ENCODE results near the gene CREB3L2. TPM values are rescaled to one million over a fixed set of nuclear protein-coding genes. Genes with fewer than 3 reads are reported as not detected.

CREB3L2 gene
- total and polyA plus RNA-seq, 4 donors = 7.4 to 89.1 (median 44.0) TPM

DNA sequence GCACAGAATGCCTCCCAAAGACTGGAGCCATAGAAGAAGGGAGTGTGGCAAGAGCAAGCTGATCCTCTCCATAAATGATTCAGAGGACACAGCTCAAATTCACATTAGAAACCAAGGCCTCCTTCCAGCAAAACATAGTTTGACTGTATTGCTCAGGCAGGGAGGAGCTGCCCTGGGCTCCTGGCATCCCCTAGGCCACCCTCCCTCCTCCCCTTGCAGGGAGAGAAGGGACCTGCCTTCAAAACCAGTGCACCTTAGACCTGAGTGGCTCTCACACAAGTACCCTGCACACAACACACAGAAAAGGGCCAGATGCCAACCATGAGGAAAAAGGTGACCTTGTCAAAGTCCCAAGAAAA lies 64.7 kb downstream of the CREB3L2 start:
- ATAC-seq (ENCODE audit: insufficient read depth, low FRiP score) (no peak), DNase-seq (no peak)
- TF ChIP-seq, protein P1, sequence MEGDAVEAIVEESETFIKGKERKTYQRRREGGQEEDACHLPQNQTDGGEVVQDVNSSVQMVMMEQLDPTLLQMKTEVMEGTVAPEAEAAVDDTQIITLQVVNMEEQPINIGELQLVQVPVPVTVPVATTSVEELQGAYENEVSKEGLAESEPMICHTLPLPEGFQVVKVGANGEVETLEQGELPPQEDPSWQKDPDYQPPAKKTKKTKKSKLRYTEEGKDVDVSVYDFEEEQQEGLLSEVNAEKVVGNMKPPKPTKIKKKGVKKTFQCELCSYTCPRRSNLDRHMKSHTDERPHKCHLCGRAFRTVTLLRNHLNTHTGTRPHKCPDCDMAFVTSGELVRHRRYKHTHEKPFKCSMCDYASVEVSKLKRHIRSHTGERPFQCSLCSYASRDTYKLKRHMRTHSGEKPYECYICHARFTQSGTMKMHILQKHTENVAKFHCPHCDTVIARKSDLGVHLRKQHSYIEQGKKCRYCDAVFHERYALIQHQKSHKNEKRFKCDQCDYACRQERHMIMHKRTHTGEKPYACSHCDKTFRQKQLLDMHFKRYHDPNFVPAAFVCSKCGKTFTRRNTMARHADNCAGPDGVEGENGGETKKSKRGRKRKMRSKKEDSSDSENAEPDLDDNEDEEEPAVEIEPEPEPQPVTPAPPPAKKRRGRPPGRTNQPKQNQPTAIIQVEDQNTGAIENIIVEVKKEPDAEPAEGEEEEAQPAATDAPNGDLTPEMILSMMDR (IDR thresholded peaks at IDR 0.05; ENCODE audit: control extremely low read depth, extremely low read depth) = no peak
- H3K4me3 ChIP-seq = no peak overlapping the region
- H3K27ac ChIP-seq (ENCODE audit: low read depth in 1 of 2, low read length in 1 of 2) = no peak overlapping the region
- H3K9me3 ChIP-seq (ENCODE audit: control insufficient read depth in 4 of 4, insufficient read depth in 3 of 4, low read length in 3 of 4) = no peaks in the 10 kb centered on the region
- no peaks in the 10 kb centered on the region for H3K27me3 ChIP-seq (ENCODE audit: control insufficient read depth in 3 of 3, insufficient read depth in 3 of 3, low read length in 2 of 3)
- peaks cover 0 to 46% (median 17%) of the 10 kb centered on the region in 5 donors for H3K4me1 ChIP-seq (ENCODE audit: control insufficient read depth in 5 of 5, insufficient read depth in 5 of 5, low read length in 5 of 5)
- H3K36me3 ChIP-seq (ENCODE audit: control insufficient read depth in 4 of 4, insufficient read depth in 4 of 4, low read length in 4 of 4) = no peaks in the 10 kb centered on the region
- H3K9ac ChIP-seq (ENCODE audit: insufficient read depth in 1 of 2, low read length in 2 of 2) = no peak overlapping the region

DNA sequence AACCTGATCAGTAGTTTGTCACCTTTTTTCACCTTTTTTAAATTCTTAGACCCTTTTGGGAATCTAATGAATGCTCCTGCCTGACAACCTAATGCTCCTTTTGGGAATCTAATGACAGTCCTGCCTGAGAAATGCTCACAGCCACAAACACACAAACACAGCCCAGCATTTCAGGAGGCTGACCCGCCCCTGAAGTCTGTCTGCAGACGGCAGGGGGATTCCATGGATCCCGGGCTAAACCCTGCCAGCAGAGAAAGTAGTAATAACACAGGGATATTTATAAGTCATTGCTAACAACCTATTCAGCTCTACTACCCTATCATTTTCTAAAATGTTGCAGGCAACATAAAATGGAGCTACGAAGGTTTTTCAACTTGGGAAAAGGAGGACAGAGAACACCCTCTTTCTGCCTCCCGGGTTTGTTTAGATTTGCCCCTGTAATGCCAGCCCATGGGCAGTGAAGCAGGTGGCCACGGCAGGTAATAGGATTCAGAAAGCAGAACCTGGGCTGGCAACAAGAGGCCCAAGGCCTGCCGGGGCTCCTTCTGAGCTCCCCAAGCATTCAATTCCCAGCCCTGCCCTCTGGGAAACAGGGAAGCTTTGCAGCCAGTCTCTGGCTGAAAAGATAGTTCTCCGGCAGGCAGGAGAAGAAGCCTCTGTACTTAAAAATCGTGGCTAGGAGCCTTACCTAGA lies 65.2 kb downstream of the CREB3L2 start:
- Histone ChIP-seq H3K9me3 (ENCODE audit: control insufficient read depth in 4 of 4, insufficient read depth in 3 of 4, low read length in 3 of 4) (no peaks in the 10 kb centered on the region), H3K4me3 (no peak overlapping the region), H3K27ac (ENCODE audit: low read depth in 1 of 2, low read length in 1 of 2) (no peak overlapping the region), H3K9ac (ENCODE audit: insufficient read depth in 1 of 2, low read length in 2 of 2) (no peak overlapping the region), H3K27me3 (ENCODE audit: control insufficient read depth in 3 of 3, insufficient read depth in 3 of 3, low read length in 2 of 3) (no peaks in the 10 kb centered on the region), H3K4me1 (ENCODE audit: control insufficient read depth in 5 of 5, insufficient read depth in 5 of 5, low read length in 5 of 5) (peaks cover 0 to 42% (median 17%) of the 10 kb centered on the region in 5 donors), H3K36me3 (ENCODE audit: control insufficient read depth in 4 of 4, insufficient read depth in 4 of 4, low read length in 4 of 4) (no peaks in the 10 kb centered on the region)
- WGBS, 2 donors = 70 to 79% methylated on average over 9 of the region's 9 CpGs
- DNase-seq = no peak
- TF ChIP-seq, protein P1 (IDR thresholded peaks at IDR 0.05; ENCODE audit: control extremely low read depth, extremely low read depth) = no peak
- no peak for ATAC-seq (ENCODE audit: insufficient read depth, low FRiP score)

DNA sequence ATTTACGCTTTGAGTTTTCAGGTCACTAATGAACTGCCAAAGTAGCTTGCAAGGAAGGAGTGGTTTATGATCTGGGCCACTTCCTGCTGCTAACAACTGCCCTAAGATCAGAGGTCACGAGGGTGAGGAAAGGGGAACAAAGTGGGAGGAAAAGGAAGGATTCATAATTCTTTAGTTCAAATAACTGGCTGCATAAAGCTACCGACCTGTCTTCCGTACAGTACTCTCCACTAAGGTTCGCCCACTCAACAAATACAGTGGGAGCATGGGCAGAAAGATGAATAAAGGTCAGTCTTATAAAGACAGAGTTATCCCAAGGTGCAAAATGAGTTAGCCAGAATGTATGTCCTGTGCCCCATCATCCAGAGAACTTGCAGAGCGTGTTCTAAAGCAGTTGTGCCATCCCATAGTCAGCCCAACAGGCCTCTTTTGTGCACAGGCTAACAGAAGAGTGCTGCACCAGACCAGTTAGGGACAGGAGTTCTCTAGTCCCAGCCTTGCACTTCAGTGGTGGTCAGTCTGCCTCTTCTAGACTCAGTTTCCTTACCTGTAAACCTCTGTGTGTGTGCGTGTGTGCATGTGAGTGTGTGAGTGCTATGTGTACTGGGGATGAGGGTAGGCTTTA lies 65.9 kb downstream of the CREB3L2 start:
- TF ChIP-seq, protein P1 (IDR thresholded peaks at IDR 0.05; ENCODE audit: control extremely low read depth, extremely low read depth) = no peak
- no peak overlapping the region for H3K4me3 ChIP-seq
- no peak overlapping the region for H3K27ac ChIP-seq (ENCODE audit: low read depth in 1 of 2, low read length in 1 of 2)
- WGBS, 2 donors = 32 to 54% methylated on average over 7 of the region's 7 CpGs
- ATAC-seq (ENCODE audit: insufficient read depth, low FRiP score) (no peak), DNase-seq (no peak)
- H3K4me1 ChIP-seq (ENCODE audit: control insufficient read depth in 5 of 5, insufficient read depth in 5 of 5, low read length in 5 of 5) = peaks cover 0 to 41% (median 17%) of the 10 kb centered on the region in 5 donors
- no peaks in the 10 kb centered on the region for H3K9me3 ChIP-seq (ENCODE audit: control insufficient read depth in 4 of 4, insufficient read depth in 3 of 4, low read length in 3 of 4)
- H3K36me3 ChIP-seq (ENCODE audit: control insufficient read depth in 4 of 4, insufficient read depth in 4 of 4, low read length in 4 of 4) = no peaks in the 10 kb centered on the region
- no peak overlapping the region for H3K9ac ChIP-seq (ENCODE audit: insufficient read depth in 1 of 2, low read length in 2 of 2)
- H3K27me3 ChIP-seq (ENCODE audit: control insufficient read depth in 3 of 3, insufficient read depth in 3 of 3, low read length in 2 of 3) = no peaks in the 10 kb centered on the region
